ENCODE results near the gene SLC1A4. TPM values are rescaled to one million over a fixed set of nuclear protein-coding genes. Genes with fewer than 3 reads are reported as not detected.

SLC1A4 gene
- total and polyA plus RNA-seq, 5 donors from 2014 or later: 8.1 to 22.1 (median 14.3) TPM

GRCh38 chr2:65053199-65053598 is 64.0 kb downstream of the SLC1A4 start:
- ATAC-seq (ENCODE audit: low read depth in 2 of 2): peak; percentile 31 to 33
- peaks cover 23 to 54% (median 43%) of the 10 kb centered on the region in 4 donors for H3K4me1 Mint-ChIP-seq
- DNase-seq: peak in 2 of 3 donors; percentile 72 to 85
- peak overlapping the region; percentile 65 to 94 (median 76) for H3K4me3 Mint-ChIP-seq
- no peaks in the 10 kb centered on the region for H3K9me3 Mint-ChIP-seq
- Histone ChIP-seq H3K4me1 (ENCODE audit: control insufficient read depth, insufficient read depth, low read length, poor library complexity, severe bottlenecking) (peaks cover 48% of the 10 kb centered on the region), H3K27ac (ENCODE audit: insufficient read depth, low read length, poor library complexity, severe bottlenecking) (no peak overlapping the region), H3K9me3 (ENCODE audit: control insufficient read depth in 2 of 2, low read length in 2 of 2) (no peaks in the 10 kb centered on the region), H3K27me3 (ENCODE audit: control insufficient read depth, insufficient read depth, low read length) (no peaks in the 10 kb centered on the region), H3K36me3 (ENCODE audit: control insufficient read depth, insufficient read depth, low read length) (no peaks in the 10 kb centered on the region), H3K4me3 (ENCODE audit: low read depth, low read length) (peak overlapping the region; percentile 20)
- H3K27me3 Mint-ChIP-seq: no peaks in the 10 kb centered on the region
- H3K36me3 Mint-ChIP-seq: peaks cover 15% of the 10 kb centered on the region
- peak overlapping the region; percentile 78 to 98 (median 84) for H3K27ac Mint-ChIP-seq

GRCh38 chr2:65054749-65055421 is 65.7 kb downstream of the SLC1A4 start:
- Mint-ChIP-seq H3K27ac (peak overlapping the region; percentile 98), H3K4me3 (peak overlapping the region; percentile 94 to 98 (median 96)), H3K9me3 (peaks cover 0 to 3% (median 0%) of the 10 kb centered on the region in 7 donors), H3K4me1 (peaks cover 18 to 68% (median 53%) of the 10 kb centered on the region in 4 donors), H3K36me3 (peaks cover 9% of the 10 kb centered on the region), H3K27me3 (no peaks in the 10 kb centered on the region)
- no peaks in the 10 kb centered on the region for H3K27me3 ChIP-seq (ENCODE audit: control insufficient read depth, insufficient read depth, low read length)
- H3K36me3 ChIP-seq (ENCODE audit: control insufficient read depth, insufficient read depth, low read length): no peaks in the 10 kb centered on the region
- no peak for ATAC-seq (ENCODE audit: low read depth in 2 of 2)
- no peaks in the 10 kb centered on the region for H3K9me3 ChIP-seq (ENCODE audit: control insufficient read depth in 2 of 2, low read length in 2 of 2)
- peak overlapping the region; percentile 74 for H3K27ac ChIP-seq (ENCODE audit: insufficient read depth, low read length, poor library complexity, severe bottlenecking)
- peaks cover 58% of the 10 kb centered on the region for H3K4me1 ChIP-seq (ENCODE audit: control insufficient read depth, insufficient read depth, low read length, poor library complexity, severe bottlenecking)
- H3K4me3 ChIP-seq (ENCODE audit: low read depth, low read length): peak overlapping the region; percentile 65
- no peak for DNase-seq

- no peaks in the 10 kb centered on the region for H3K27me3 ChIP-seq (ENCODE audit: control insufficient read depth, insufficient read depth, low read length)
- no peak for DNase-seq
- H3K36me3 Mint-ChIP-seq: peaks cover 9% of the 10 kb centered on the region
- H3K9me3 ChIP-seq (ENCODE audit: control insufficient read depth in 2 of 2, low read length in 2 of 2): no peaks in the 10 kb centered on the region
- ATAC-seq (ENCODE audit: low read depth in 2 of 2): peak; percentile 29
- peak overlapping the region; percentile 74 for H3K27ac ChIP-seq (ENCODE audit: insufficient read depth, low read length, poor library complexity, severe bottlenecking)
- peak overlapping the region; percentile 65 for H3K4me3 ChIP-seq (ENCODE audit: low read depth, low read length)
- no peaks in the 10 kb centered on the region for H3K27me3 Mint-ChIP-seq
- H3K9me3 Mint-ChIP-seq: peaks cover 0 to 3% (median 0%) of the 10 kb centered on the region in 7 donors
- peak overlapping the region; percentile 94 to 98 (median 96) for H3K4me3 Mint-ChIP-seq
- peak overlapping the region; percentile 98 for H3K27ac Mint-ChIP-seq
- peaks cover 18 to 74% (median 56%) of the 10 kb centered on the region in 4 donors for H3K4me1 Mint-ChIP-seq
- peaks cover 58% of the 10 kb centered on the region for H3K4me1 ChIP-seq (ENCODE audit: control insufficient read depth, insufficient read depth, low read length, poor library complexity, severe bottlenecking)
- no peaks in the 10 kb centered on the region for H3K36me3 ChIP-seq (ENCODE audit: control insufficient read depth, insufficient read depth, low read length)
Measured at GRCh38 chr2:65055422-65056214, 66.4 kb downstream of the SLC1A4 start.

- H3K4me1 ChIP-seq (ENCODE audit: control insufficient read depth, insufficient read depth, low read length, poor library complexity, severe bottlenecking): peaks cover 58% of the 10 kb centered on the region
- DNase-seq (peak; percentile 95 to 98 (median 96)), ATAC-seq (ENCODE audit: low read depth in 2 of 2) (peak; percentile 91 to 92)
- H3K4me3 Mint-ChIP-seq: peak within 1 kb of the TSS; percentile 96 to 98 (median 97)
- peak within 1 kb of the TSS; percentile 98 for H3K4me3 ChIP-seq (ENCODE audit: low read depth, low read length)
- H3K27ac Mint-ChIP-seq: peak within 1 kb of the TSS; percentile 98
- H3K9me3 Mint-ChIP-seq: peaks cover 0 to 3% (median 0%) of the 10 kb centered on the region in 7 donors
- H3K36me3 ChIP-seq (ENCODE audit: control insufficient read depth, insufficient read depth, low read length): no peaks in the 10 kb centered on the region
- no peaks in the 10 kb centered on the region for H3K27me3 Mint-ChIP-seq
- H3K27me3 ChIP-seq (ENCODE audit: control insufficient read depth, insufficient read depth, low read length): no peaks in the 10 kb centered on the region
- peak within 1 kb of the TSS; percentile 74 for H3K27ac ChIP-seq (ENCODE audit: insufficient read depth, low read length, poor library complexity, severe bottlenecking)
- H3K36me3 Mint-ChIP-seq: peaks cover 1% of the 10 kb centered on the region
- H3K4me1 Mint-ChIP-seq: peaks cover 18 to 80% (median 55%) of the 10 kb centered on the region in 4 donors
- no peaks in the 10 kb centered on the region for H3K9me3 ChIP-seq (ENCODE audit: control insufficient read depth in 2 of 2, low read length in 2 of 2)
Measured at GRCh38 chr2:65056215-65057053, 67.2 kb downstream of the SLC1A4 start, which contains the start of gene CEP68. CEP68 (plus strand) TSS chr2:65056416; CDS start chr2:65069445, 13,029 bp downstream.

- no peaks in the 10 kb centered on the region for H3K36me3 ChIP-seq (ENCODE audit: control insufficient read depth, insufficient read depth, low read length)
- no peaks in the 10 kb centered on the region for H3K9me3 ChIP-seq (ENCODE audit: control insufficient read depth in 2 of 2, low read length in 2 of 2)
- H3K27me3 Mint-ChIP-seq: no peaks in the 10 kb centered on the region
- peak overlapping the region; percentile 98 for H3K4me3 ChIP-seq (ENCODE audit: low read depth, low read length)
- H3K9me3 Mint-ChIP-seq: peaks cover 0 to 3% (median 0%) of the 10 kb centered on the region in 7 donors
- peaks cover 58% of the 10 kb centered on the region for H3K4me1 ChIP-seq (ENCODE audit: control insufficient read depth, insufficient read depth, low read length, poor library complexity, severe bottlenecking)
- peak in 1 of 3 donors; percentile 26 for DNase-seq
- no peak for ATAC-seq (ENCODE audit: low read depth in 2 of 2)
- H3K27ac Mint-ChIP-seq: peak overlapping the region; percentile 84 to 96 (median 90)
- H3K27ac ChIP-seq (ENCODE audit: insufficient read depth, low read length, poor library complexity, severe bottlenecking): peak overlapping the region; percentile 74
- H3K27me3 ChIP-seq (ENCODE audit: control insufficient read depth, insufficient read depth, low read length): no peaks in the 10 kb centered on the region
- H3K4me3 Mint-ChIP-seq: peak overlapping the region; percentile 91 to 97 (median 94)
- peaks cover 18 to 83% (median 58%) of the 10 kb centered on the region in 4 donors for H3K4me1 Mint-ChIP-seq
- no peaks in the 10 kb centered on the region for H3K36me3 Mint-ChIP-seq
Measured at GRCh38 chr2:65057054-65057375, 67.8 kb downstream of the SLC1A4 start.

GRCh38 chr2:65057391-65058052 is 68.3 kb downstream of the SLC1A4 start:
- DNase-seq: peak; percentile 47 to 92 (median 86)
- peak; percentile 47 to 58 for ATAC-seq (ENCODE audit: low read depth in 2 of 2)
- Histone ChIP-seq H3K36me3 (ENCODE audit: control insufficient read depth, insufficient read depth, low read length) (no peaks in the 10 kb centered on the region), H3K27me3 (ENCODE audit: control insufficient read depth, insufficient read depth, low read length) (no peaks in the 10 kb centered on the region), H3K4me1 (ENCODE audit: control insufficient read depth, insufficient read depth, low read length, poor library complexity, severe bottlenecking) (peaks cover 56% of the 10 kb centered on the region), H3K27ac (ENCODE audit: insufficient read depth, low read length, poor library complexity, severe bottlenecking) (peak overlapping the region; percentile 74), H3K4me3 (ENCODE audit: low read depth, low read length) (peak overlapping the region; percentile 98), H3K9me3 (ENCODE audit: control insufficient read depth in 2 of 2, low read length in 2 of 2) (no peaks in the 10 kb centered on the region)
- Mint-ChIP-seq H3K27me3 (no peaks in the 10 kb centered on the region), H3K27ac (peak overlapping the region; percentile 84 to 96 (median 90)), H3K36me3 (no peaks in the 10 kb centered on the region), H3K4me1 (peaks cover 18 to 81% (median 58%) of the 10 kb centered on the region in 4 donors), H3K9me3 (peaks cover 0 to 3% (median 0%) of the 10 kb centered on the region in 7 donors), H3K4me3 (peak overlapping the region; percentile 91 to 97 (median 94))
